SIG-M5 treated with dmso at 0.1 percent for 504 hours (cell line): Measurements from ENCODE around the gene ST6GALNAC4.

ENCODE experiments used
- DNase-seq: peaks from one replicate; lab custom pipeline; 2025; ENCODE audit not compliant: unreplicated experiment; lab: John Stamatoyannopoulos, UW

ST6GALNAC4 gene

GRCh38 chr9:127947841-127948710 lies 31.2 kb upstream of the ST6GALNAC4 start:
- DNase-seq = no peak

GRCh38 chr9:127946728-127947127 lies 29.9 kb upstream of the ST6GALNAC4 start:
- no peak for DNase-seq

- DNase-seq = no peak
Observed at GRCh38 chr9:127945942-127946341, 29.1 kb upstream of the ST6GALNAC4 start.

GRCh38 chr9:127945338-127945737 lies 28.5 kb upstream of the ST6GALNAC4 start:
- no peak for DNase-seq

- DNase-seq = no peak
Observed at GRCh38 chr9:127944586-127945218, 27.9 kb upstream of the ST6GALNAC4 start.

- peak; percentile 76 for DNase-seq
Observed at GRCh38 chr9:127943731-127944144, 26.9 kb upstream of the ST6GALNAC4 start.

GRCh38 chr9:127943011-127943662 lies 26.3 kb upstream of the ST6GALNAC4 start:
- DNase-seq = no peak

- DNase-seq = peak; percentile 42
Observed at GRCh38 chr9:127942216-127943010, 25.6 kb upstream of the ST6GALNAC4 start.

- no peak for DNase-seq
Observed at GRCh38 chr9:127941961-127942215, 25.0 kb upstream of the ST6GALNAC4 start.

- no peak for DNase-seq
Observed at GRCh38 chr9:127941062-127941960, 24.5 kb upstream of the ST6GALNAC4 start.

GRCh38 chr9:127940593-127940992 lies 23.8 kb upstream of the ST6GALNAC4 start:
- DNase-seq = no peak

- no peak for DNase-seq
Observed at GRCh38 chr9:127938298-127938690, 21.5 kb upstream of the ST6GALNAC4 start.

GRCh38 chr9:127937388-127938297 lies 20.8 kb upstream of the ST6GALNAC4 start, which contains the start of gene DPM2:
Gene DPM2, minus strand, starts transcription at chr9:127937854. Its CDS starts 34 bp downstream, at chr9:127937820.
- peak; percentile 81 for DNase-seq

- DNase-seq = peak; percentile 26
Observed at GRCh38 chr9:127937056-127937387, 20.2 kb upstream of the ST6GALNAC4 start.

- DNase-seq = no peak
Observed at GRCh38 chr9:127936347-127936852, 19.6 kb upstream of the ST6GALNAC4 start.

- DNase-seq = no peak
Observed at GRCh38 chr9:127935765-127936221, 19.0 kb upstream of the ST6GALNAC4 start.

GRCh38 chr9:127934986-127935385 lies 18.1 kb upstream of the ST6GALNAC4 start:
- no peak for DNase-seq

GRCh38 chr9:127934248-127934647 lies 17.4 kb upstream of the ST6GALNAC4 start:
- DNase-seq = no peak
